Right lobe of liver (tissue), 4 donors: ENCODE measurements around the gene CLRN3.

Experiments
- POLR2A ChIP-seq: fragments of 450-650 bp; IDR thresholded peaks from one replicate; pipeline ENCODE4 v1.6.1; 2017; ENCODE audit warnings: antibody characterized with exemption, mild to moderate bottlenecking
- TF ChIP-seq, protein P1 (sequence below), 4 donors: fragments of 200-600 bp in 3 of 4; fragments of 450-650 bp in 1 of 4; IDR thresholded peaks; one replicate each; pipeline versions ENCODE4 v1.5.1 to v1.8.0; 2016 to 2022; ENCODE audit warnings: antibody characterized with exemption in 4 of 4, mild to moderate bottlenecking in 2 of 4
- donor health status: DM: no; HTN: no; CAD: no.
- donor health status: DM: no; HTN: no; CAD: no.
- donor health status: DM: no; HTN: yes; CAD: no.

DNA sequence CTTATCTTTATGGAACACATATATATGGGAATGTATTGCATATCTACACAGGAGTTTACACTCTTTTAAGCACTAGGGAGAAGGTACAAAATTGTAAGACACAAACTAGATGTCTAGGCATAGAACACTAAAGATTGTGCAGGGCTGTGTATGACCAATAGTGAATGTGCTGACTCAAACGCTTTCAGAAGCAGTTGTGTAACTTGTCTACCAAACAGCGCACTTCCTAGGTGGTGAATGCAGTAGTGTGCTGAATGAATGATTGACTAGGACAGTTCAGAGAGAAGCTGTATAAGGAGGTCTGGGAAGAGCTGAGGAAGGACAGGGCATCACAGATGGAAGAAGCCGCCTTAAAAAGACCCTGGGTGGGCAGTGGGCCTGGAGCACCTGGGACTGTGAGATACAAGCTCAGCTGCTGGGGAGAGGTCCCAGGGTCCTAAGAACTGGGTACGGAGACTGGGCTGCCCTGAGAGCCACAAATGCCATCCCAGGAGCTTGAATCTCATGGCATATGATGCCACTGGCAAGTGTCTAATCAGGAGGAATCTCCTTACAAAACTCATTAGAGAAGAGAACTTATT is 14.2 kb downstream of the CLRN3 start:
- no peak for TF ChIP-seq POLR2A
- TF ChIP-seq, protein P1, sequence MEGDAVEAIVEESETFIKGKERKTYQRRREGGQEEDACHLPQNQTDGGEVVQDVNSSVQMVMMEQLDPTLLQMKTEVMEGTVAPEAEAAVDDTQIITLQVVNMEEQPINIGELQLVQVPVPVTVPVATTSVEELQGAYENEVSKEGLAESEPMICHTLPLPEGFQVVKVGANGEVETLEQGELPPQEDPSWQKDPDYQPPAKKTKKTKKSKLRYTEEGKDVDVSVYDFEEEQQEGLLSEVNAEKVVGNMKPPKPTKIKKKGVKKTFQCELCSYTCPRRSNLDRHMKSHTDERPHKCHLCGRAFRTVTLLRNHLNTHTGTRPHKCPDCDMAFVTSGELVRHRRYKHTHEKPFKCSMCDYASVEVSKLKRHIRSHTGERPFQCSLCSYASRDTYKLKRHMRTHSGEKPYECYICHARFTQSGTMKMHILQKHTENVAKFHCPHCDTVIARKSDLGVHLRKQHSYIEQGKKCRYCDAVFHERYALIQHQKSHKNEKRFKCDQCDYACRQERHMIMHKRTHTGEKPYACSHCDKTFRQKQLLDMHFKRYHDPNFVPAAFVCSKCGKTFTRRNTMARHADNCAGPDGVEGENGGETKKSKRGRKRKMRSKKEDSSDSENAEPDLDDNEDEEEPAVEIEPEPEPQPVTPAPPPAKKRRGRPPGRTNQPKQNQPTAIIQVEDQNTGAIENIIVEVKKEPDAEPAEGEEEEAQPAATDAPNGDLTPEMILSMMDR (IDR thresholded peaks at IDR 0.05): no peak
